Neural progenitor cell (in vitro differentiated cells): ENCODE measurements around the gene RIT1. TPM values are rescaled to one million over a fixed set of nuclear protein-coding genes. Genes with fewer than 3 reads are reported as not detected.

Source experiments
- DNase-seq: peaks from one replicate; pipeline ENCODE4 v3.0.0-alpha.2; 2016; ENCODE audit warnings: low spot score
- H2AFZ ChIP-seq: fragments of 200-600 bp; sonication (generic); replicated peaks from 2 replicates; pipeline ENCODE4 v1.6.1; 2016; ENCODE audit warnings: antibody characterized with exemption
- H3F3A ChIP-seq: fragments of 200-600 bp; sonication (generic); 2 replicates; pipeline ENCODE4 v1.6.1; 2016; ENCODE audit warnings: antibody characterized with exemption, low read depth
- H3K27ac ChIP-seq: fragments of 200-600 bp; sonication (generic); 2 replicates; pipeline ENCODE4 v1.5.1; 2016; ENCODE audit warnings: mild to moderate bottlenecking
- H3K27me3 ChIP-seq: fragments of 200-600 bp; sonication (generic); 2 replicates; pipeline ENCODE4 v1.6.1; 2016; ENCODE audit warnings: mild to moderate bottlenecking, moderate library complexity
- H3K36me3 ChIP-seq: fragments of 200-600 bp; sonication (generic); 2 replicates; pipeline ENCODE4 v1.5.1; 2016
- H3K4me1 ChIP-seq: fragments of 200-600 bp; sonication (generic); 2 replicates; pipeline ENCODE4 v1.6.1; 2016; ENCODE audit warnings: mixed run types
- H3K4me2 ChIP-seq: fragments of 200-600 bp; sonication (generic); 2 replicates; pipeline ENCODE4 v1.6.1; 2016
- H3K4me3 ChIP-seq: fragments of 200-600 bp; sonication (generic); 2 replicates; pipeline ENCODE4 v1.5.1; 2016
- H3K79me2 ChIP-seq: fragments of 200-600 bp; sonication (generic); 2 replicates; pipeline ENCODE4 v1.6.1; 2016; ENCODE audit warnings: low read depth
- H3K9ac ChIP-seq: fragments of 200-600 bp; sonication (generic); 2 replicates; pipeline ENCODE4 v1.6.1; 2016
- H3K9me3 ChIP-seq: fragments of 200-600 bp; sonication (generic); 2 replicates; pipeline ENCODE4 v1.5.1; 2016; ENCODE audit warnings: low read depth
- H4K20me1 ChIP-seq: fragments of 200-600 bp; sonication (generic); 2 replicates; pipeline ENCODE4 v1.6.1; 2016; ENCODE audit warnings: low read depth
- H3K27ac Mint-ChIP-seq: 3 replicates; pipeline ENCODE4 v1.8.0; 2021; ENCODE audit warnings: mixed read lengths
- H3K27me3 Mint-ChIP-seq: 2 replicates; pipeline ENCODE4 v1.8.0; 2022; ENCODE audit warnings: low read depth, mild to moderate bottlenecking, inconsistent platforms, moderate library complexity, mixed read lengths; ENCODE audit not compliant: insufficient read depth
- H3K36me3 Mint-ChIP-seq: 3 replicates; pipeline ENCODE4 v1.8.0; 2021; ENCODE audit warnings: mixed read lengths
- H3K4me1 Mint-ChIP-seq: 3 replicates; pipeline ENCODE4 v1.8.0; 2021; ENCODE audit warnings: mixed read lengths
- H3K4me3 Mint-ChIP-seq: 3 replicates; pipeline ENCODE4 v1.8.0; 2021; ENCODE audit warnings: mild to moderate bottlenecking, moderate library complexity, mixed read lengths
- H3K9me3 Mint-ChIP-seq: 3 replicates; pipeline ENCODE4 v1.8.0; 2020; ENCODE audit warnings: mixed read lengths
- CTCF ChIP-seq: fragments of 200-600 bp; sonication (generic); IDR thresholded peaks from 2 replicates; pipeline ENCODE4 v1.5.1; 2017; ENCODE audit warnings: antibody characterized with exemption, mild to moderate bottlenecking
- EZH2 ChIP-seq: fragments of 200-600 bp; sonication (generic); IDR thresholded peaks from 2 replicates; pipeline ENCODE4 v1.6.1; 2017; ENCODE audit warnings: antibody characterized with exemption, mild to moderate bottlenecking, moderate library complexity
- EZH2phosphoT487 ChIP-seq: fragments of 200-600 bp; sonication (generic); IDR thresholded peaks from 2 replicates; pipeline ENCODE4 v1.6.1; 2017; ENCODE audit warnings: antibody characterized with exemption
- total RNA-seq: library from RNA; depleted of rRNA; stranded (reverse); fragments of >200 nt; gene quantifications from 2 replicates; pipeline ENCODE4 v1.2.3, GENCODE V29; 2015; ENCODE audit warnings: low replicate concordance

The RIT1 gene
- total RNA-seq, 1 donor from 2014 or later, result 51.3 TPM

DNA sequence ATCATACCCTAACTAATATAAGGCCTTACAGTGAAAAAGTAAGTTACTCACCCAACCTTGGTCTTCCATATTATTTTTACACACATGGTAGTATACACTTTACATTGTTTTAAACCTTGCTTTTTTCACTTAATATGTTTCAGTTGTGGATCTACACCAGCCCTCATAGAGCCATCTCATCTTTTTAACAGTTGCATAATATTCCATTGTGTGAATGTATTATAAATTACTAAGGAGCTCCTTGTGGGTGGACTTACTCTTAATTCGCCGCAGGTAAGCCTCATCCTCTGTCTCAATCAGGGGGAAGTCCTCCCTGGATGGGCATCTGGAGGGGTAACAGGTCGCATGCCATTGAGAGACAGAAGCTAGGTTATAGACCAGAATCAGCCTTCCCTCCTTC lies 43.5 kb upstream of the RIT1 start:
- Histone ChIP-seq H2AFZ (no peak overlapping the region), H3K9me3 (no peaks in the 10 kb centered on the region), H3K27me3 (no peaks in the 10 kb centered on the region), H3K4me3 (no peak overlapping the region), H3K4me1 (no peaks in the 10 kb centered on the region), H3K9ac (no peak overlapping the region), H3K27ac (no peak overlapping the region), H3K36me3 (peaks cover 9% of the 10 kb centered on the region), H3K4me2 (no peak overlapping the region), H3K79me2 (no peaks in the 10 kb centered on the region), H4K20me1 (peaks cover 4% of the 10 kb centered on the region), H3F3A (no peaks in the 10 kb centered on the region)
- H3K4me1 Mint-ChIP-seq, result no peaks in the 10 kb centered on the region
- peaks cover 7% of the 10 kb centered on the region for H3K27me3 Mint-ChIP-seq
- H3K4me3 Mint-ChIP-seq, result no peak overlapping the region
- TF ChIP-seq EZH2 (no peak), EZH2phosphoT487 (no peak), CTCF (no peak)
- no peaks in the 10 kb centered on the region for H3K9me3 Mint-ChIP-seq
- no peak overlapping the region for H3K27ac Mint-ChIP-seq
- no peak for DNase-seq
- peaks cover 25% of the 10 kb centered on the region for H3K36me3 Mint-ChIP-seq

GRCh38 chr1:155952505-155952890 lies 41.3 kb upstream of the RIT1 start:
- Histone ChIP-seq H3K9me3 (no peaks in the 10 kb centered on the region), H3K79me2 (no peaks in the 10 kb centered on the region), H3K4me2 (no peak overlapping the region), H2AFZ (no peak overlapping the region), H3K4me1 (no peaks in the 10 kb centered on the region), H3F3A (peaks cover 5% of the 10 kb centered on the region), H3K36me3 (peaks cover 16% of the 10 kb centered on the region), H3K27ac (no peak overlapping the region), H3K4me3 (no peak overlapping the region), H3K9ac (no peak overlapping the region), H4K20me1 (peaks cover 4% of the 10 kb centered on the region), H3K27me3 (no peaks in the 10 kb centered on the region)
- DNase-seq, result no peak
- Mint-ChIP-seq H3K9me3 (no peaks in the 10 kb centered on the region), H3K36me3 (peaks cover 24% of the 10 kb centered on the region), H3K27me3 (peaks cover 7% of the 10 kb centered on the region), H3K4me1 (no peaks in the 10 kb centered on the region), H3K27ac (no peak overlapping the region), H3K4me3 (no peak overlapping the region)
- TF ChIP-seq EZH2phosphoT487 (no peak), EZH2 (no peak), CTCF (no peak)

DNA sequence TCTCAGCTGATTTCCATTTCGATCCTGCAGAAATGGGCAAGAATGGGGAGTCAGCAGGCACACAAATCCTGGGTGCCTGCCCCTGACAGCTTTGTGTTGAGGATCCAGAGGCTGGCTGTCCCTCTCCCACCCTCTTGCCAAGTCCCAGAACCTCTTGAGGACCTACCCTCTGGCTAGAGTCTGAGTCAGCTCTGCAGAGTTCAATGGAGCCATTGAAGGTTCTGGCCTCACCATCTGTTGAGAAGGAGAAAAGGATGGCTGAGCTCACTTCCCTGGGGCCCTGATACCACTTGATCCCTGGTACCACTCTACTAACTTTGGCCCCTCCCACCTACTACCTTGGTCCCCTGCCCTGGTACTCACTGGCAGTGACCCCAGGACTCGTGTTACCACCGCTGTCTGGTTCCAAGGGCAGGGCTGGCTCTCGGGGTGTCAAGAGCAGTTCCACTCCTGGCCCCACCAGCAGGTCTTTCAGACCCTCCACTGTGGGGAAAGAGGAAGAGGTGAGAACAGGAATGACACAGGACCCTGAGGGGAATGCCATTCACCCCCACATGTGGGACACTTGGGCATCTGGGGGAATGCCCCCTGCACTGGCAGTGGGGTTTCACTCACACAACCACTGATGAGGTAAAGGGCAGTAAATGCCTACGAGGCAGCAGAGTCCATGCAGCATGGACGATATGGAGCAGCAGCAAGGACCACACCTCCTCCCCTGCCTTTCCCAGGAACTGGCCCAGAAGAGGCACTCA lies 40.8 kb upstream of the RIT1 start:
- Histone ChIP-seq H3F3A (peaks cover 9% of the 10 kb centered on the region), H3K4me3 (no peak overlapping the region), H2AFZ (no peak overlapping the region), H3K27ac (no peak overlapping the region), H3K36me3 (peaks cover 16% of the 10 kb centered on the region), H3K79me2 (no peaks in the 10 kb centered on the region), H3K9me3 (no peaks in the 10 kb centered on the region), H4K20me1 (peaks cover 8% of the 10 kb centered on the region), H3K4me2 (no peak overlapping the region), H3K9ac (no peak overlapping the region), H3K4me1 (no peaks in the 10 kb centered on the region), H3K27me3 (no peaks in the 10 kb centered on the region)
- no peak for DNase-seq
- peaks cover 7% of the 10 kb centered on the region for H3K27me3 Mint-ChIP-seq
- H3K4me3 Mint-ChIP-seq, result no peak overlapping the region
- peaks cover 19% of the 10 kb centered on the region for H3K36me3 Mint-ChIP-seq
- no peak for TF ChIP-seq EZH2phosphoT487
- no peak for TF ChIP-seq EZH2
- no peak for TF ChIP-seq CTCF
- H3K9me3 Mint-ChIP-seq, result no peaks in the 10 kb centered on the region
- no peaks in the 10 kb centered on the region for H3K4me1 Mint-ChIP-seq
- H3K27ac Mint-ChIP-seq, result no peak overlapping the region
